Endometrial microvascular endothelial cells (primary cell): Measurements from ENCODE around the gene ARHGAP42. TPM values are rescaled to one million over a fixed set of nuclear protein-coding genes. Genes with fewer than 3 reads are reported as not detected.

Experiments
- in situ Hi-C: cut with HindIII; loops from 2 replicates; pipeline ENCODE4 v1.10.0; 2017; ENCODE audit warnings: low sequenced_read_pairs, low pct_unique_long_range_greater_than_20kb; ENCODE audit errors: inconsistent ontology term
- total RNA-seq: library from RNA; depleted of rRNA; stranded (reverse); fragments of >200 nt; gene quantifications from one replicate; pipeline ENCODE4 v1.2.3, GENCODE V29; 2015; ENCODE audit errors: inconsistent ontology term

Gene ARHGAP42
- total RNA-seq, 1 donor from 2014 or later, result 6.2 TPM

- in situ Hi-C loops, result no loop called here
Observed at GRCh38 chr11:100964435-100964834, 277.3 kb downstream of the ARHGAP42 start.

- in situ Hi-C loops, result no loop called here
Observed at GRCh38 chr11:100965346-100965745, 278.3 kb downstream of the ARHGAP42 start.

- in situ Hi-C loops, result no loop called here
Observed at GRCh38 chr11:100966366-100966765, 279.3 kb downstream of the ARHGAP42 start.

DNA sequence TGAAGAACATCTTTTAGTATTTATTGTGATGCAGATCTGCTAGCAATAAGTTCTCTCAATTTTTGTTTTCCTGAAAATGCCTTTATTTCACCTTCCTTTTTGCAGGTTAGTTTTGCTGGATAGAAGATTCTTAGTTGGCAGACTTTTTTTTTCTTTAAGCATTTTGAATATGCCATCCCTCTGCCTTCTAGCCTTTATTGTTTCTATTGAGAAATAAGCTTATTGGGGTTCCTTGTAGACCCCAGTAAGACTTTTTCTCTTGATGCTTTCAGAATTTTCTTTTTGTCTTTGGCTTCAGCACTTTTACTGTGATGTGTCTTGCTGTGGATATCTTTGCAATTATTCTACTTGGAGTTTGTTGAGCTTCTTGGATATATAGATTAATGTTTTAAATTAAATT lies 281.9 kb downstream of the ARHGAP42 start:
- in situ Hi-C loops, result no loop called here

GRCh38 chr11:100970283-100971164 lies 283.4 kb downstream of the ARHGAP42 start:
- in situ Hi-C loops, result no loop called here

- in situ Hi-C loops, result no loop called here
Observed at GRCh38 chr11:100972046-100972445, 285.0 kb downstream of the ARHGAP42 start.

- in situ Hi-C loops, result no loop called here
Observed at GRCh38 chr11:100978442-100978841, 291.4 kb downstream of the ARHGAP42 start.

GRCh38 chr11:100978939-100979338 lies 291.9 kb downstream of the ARHGAP42 start:
- in situ Hi-C loops, result no loop called here

- in situ Hi-C loops, result no loop called here
Observed at GRCh38 chr11:100980156-100980555, 293.1 kb downstream of the ARHGAP42 start.

DNA sequence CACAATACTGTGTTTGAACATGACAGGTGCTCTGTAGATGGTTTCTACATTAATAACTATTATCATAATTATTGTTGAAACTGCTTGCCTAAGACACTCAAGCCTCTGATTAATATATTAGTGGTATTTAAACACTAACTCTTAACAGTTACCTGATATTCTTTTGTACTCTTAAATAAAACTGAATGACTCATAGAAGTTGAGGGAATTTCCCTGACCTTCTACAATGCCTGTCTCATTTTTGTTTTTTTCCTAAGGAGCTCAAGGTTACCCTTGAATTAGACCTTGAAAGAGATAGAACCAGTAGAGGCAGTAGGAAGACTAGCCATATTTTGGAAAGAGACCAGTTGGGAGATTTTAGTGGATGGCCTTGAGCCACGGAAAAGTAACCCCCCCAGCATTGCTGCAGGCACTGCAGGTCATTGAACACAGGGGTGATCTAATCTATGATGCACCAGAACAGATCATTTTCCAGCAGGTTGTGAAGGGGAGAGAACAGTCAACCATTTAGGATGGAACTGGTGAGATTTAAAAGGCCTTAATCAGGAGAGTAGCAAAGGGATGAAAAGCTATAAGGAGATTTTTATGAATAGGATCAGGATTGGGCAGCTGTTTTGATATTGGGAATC lies 294.2 kb downstream of the ARHGAP42 start:
- in situ Hi-C loops, result no loop called here

- in situ Hi-C loops, result no loop called here
Observed at GRCh38 chr11:100984668-100985067, 297.6 kb downstream of the ARHGAP42 start.

- in situ Hi-C loops, result no loop called here
Observed at GRCh38 chr11:100990931-100991330, 303.8 kb downstream of the ARHGAP42 start.

DNA sequence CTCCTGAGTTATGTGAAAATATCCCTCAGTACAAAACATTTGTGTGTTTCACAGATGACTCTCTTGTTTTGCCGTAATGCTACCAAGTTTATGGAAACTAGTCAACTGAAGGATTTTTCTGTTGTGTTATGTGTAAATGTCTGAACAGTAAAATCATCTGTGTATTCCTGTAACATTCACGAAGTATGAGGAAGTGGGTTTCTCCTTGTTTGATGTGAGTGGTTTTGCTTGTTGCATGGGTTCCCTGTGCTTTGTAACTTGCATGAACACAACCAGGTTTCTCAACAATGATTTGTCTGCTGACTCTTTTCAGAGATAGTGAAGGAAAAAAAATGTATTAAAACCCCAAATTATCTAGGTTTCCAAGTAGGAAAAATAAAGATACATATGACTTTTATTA lies 304.5 kb downstream of the ARHGAP42 start:
- in situ Hi-C loops, result no loop called here

DNA sequence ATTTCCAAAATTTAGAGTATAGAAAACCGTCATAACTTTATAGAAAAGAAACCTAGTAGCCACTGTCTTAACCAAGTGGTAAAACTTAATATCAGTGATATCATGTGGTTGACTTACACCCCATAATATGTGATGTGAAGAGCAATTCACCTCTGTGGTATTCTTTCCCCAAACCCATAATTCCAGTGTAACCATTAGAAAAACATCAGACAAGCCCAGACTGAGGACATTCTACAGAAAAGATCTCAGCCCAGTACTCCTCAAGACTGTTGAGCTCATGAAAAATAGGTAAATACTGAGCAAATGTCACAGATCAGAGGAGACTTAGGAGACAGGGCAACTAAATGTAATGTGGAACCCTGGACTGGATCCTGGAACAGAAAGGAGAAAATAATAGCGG lies 307.9 kb downstream of the ARHGAP42 start:
- in situ Hi-C loops, result no loop called here

DNA sequence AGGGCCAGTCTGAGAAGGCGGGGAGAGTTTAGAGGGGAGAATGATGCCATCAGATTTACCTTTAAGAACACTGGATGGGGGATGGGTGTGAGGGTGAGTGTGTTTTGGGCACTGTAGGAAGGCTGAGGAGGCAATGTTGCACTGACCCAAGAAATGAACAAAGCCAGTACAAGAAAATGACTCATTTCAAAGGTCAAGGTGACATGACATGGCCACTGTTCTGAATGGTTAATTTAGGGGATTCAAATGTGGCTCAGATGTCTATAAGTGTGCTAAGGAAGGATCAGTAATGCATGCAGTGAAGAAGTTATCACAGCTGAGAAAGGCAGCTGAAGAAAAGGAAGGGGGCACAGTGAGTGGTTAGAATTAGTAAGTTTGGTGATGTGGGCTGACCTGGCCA lies 312.7 kb downstream of the ARHGAP42 start:
- in situ Hi-C loops, result no loop called here

- in situ Hi-C loops, result no loop called here
Observed at GRCh38 chr11:101003468-101003867, 316.4 kb downstream of the ARHGAP42 start.

DNA sequence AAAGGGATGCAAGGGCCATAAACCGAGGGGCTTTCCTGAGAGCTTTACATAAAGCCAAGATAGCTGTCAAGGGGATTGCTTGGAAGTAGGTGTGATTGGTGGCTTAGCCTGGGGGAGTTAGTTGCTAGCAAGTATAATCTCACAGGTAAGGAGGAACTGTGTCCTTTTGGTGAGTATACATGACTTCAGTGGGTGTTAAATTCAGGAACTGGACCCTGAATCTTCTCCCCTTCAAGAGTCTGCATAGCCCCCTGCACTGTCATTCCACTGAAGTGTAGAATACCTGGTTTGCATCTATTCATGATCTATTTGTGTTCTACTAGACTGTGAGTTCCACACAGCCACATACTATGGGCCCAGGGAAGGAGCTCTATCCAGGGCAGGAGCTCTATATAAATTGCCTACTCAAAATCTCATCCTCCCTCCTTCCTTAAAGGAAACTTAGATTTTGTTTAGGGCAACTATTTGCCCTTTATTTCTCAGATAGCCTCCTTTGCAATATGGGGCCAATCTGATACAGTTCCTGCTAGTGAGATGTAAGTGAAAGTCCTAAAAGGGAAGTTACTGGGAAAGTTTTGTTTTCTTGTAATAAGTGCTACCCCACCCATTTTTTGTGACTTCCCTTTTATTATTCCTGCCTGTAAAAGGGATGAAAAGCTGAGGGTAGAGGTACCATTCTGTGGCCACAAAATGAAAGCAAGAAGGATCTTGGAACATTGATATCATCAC lies 322.0 kb downstream of the ARHGAP42 start:
- in situ Hi-C loops, result no loop called here

DNA sequence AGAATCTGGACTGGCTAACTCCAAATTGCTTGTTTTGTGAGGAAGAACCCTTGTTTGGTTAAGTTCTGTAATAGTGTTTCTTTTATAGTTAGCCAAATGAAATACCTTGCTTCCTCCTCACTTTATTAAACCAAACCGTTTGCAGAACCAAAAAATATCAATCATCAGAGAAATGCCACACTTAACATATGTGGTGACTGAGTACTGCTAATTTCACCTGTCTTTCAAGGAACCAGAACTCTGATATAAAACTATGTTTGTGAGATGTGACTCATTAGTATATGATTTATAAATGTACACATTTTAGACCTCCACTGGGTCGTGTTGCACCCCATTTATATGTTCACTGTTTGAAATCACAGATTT lies 322.6 kb downstream of the ARHGAP42 start:
- in situ Hi-C loops, result no loop called here

- in situ Hi-C loops, result no loop called here
Observed at GRCh38 chr11:101010899-101011298, 323.8 kb downstream of the ARHGAP42 start.

DNA sequence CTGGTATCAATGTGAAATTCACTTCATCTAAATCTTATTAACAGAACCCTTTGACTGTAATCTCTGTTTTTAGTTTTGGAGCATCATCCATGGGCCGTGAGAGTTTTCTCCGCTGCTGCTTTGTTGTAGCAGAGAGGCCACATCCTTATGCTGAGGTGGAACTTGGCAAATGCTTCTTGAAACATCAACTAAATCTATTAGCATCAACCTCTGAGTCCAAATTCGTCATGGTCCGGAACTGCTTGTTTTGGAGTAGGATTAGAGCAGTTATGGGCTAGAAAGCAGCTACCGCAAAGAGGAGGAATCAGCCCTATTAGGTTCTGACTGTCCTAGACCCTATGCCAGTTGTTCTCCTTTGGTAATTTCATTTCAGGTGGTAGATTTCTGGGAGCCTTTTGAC lies 324.8 kb downstream of the ARHGAP42 start:
- in situ Hi-C loops, result no loop called here
